Keratinocyte (primary cell): ENCODE results near the gene ARL6IP4. TPM values are rescaled to one million over a fixed set of nuclear protein-coding genes. Genes with fewer than 3 reads are reported as not detected.

Source experiments
- DNase-seq: peaks from one replicate; pipeline ENCODE4 v3.0.0-alpha.2; 2011; ENCODE audit warnings: low read depth, missing footprints, low spot score
- FAIRE-seq: peaks from 2 replicates; lab custom pipeline; 2011; peaks lifted over from hg19 to GRCh38; lab: Jason Lieb, UNC
- H2AFZ ChIP-seq: 2 replicates; pipeline ENCODE4 v1.6.0; 2012; ENCODE audit warnings: low read length, control low read depth, inconsistent platforms; ENCODE audit not compliant: control insufficient read depth
- H3K27ac ChIP-seq: 2 replicates; pipeline ENCODE4 v1.5.1; 2011; ENCODE audit warnings: low read length; ENCODE audit not compliant: control insufficient read depth, insufficient read depth
- H3K27me3 ChIP-seq: 3 replicates; pipeline ENCODE4 v1.6.0; 2011; ENCODE audit warnings: low read length; ENCODE audit not compliant: control insufficient read depth, insufficient read depth; ENCODE audit errors: extremely low read depth
- H3K36me3 ChIP-seq, 2 experiments: 2 replicates in 1 of 2; 3 replicates in 1 of 2; pipeline ENCODE4 v1.5.1; 2011; ENCODE audit warnings: low read length in 2 of 2, mild to moderate bottlenecking in 1 of 2; ENCODE audit not compliant: control insufficient read depth in 2 of 2, insufficient read depth in 2 of 2; ENCODE audit errors: extremely low read depth in 1 of 2
- H3K4me1 ChIP-seq: 3 replicates; pipeline ENCODE4 v1.5.1; 2011; ENCODE audit warnings: low read length; ENCODE audit not compliant: control insufficient read depth, insufficient read depth; ENCODE audit errors: extremely low read depth
- H3K4me2 ChIP-seq: 3 replicates; pipeline ENCODE4 v1.6.0; 2011; ENCODE audit warnings: low read depth, low read length; ENCODE audit not compliant: control insufficient read depth, insufficient read depth; ENCODE audit errors: extremely low read depth
- H3K4me3 ChIP-seq, 3 experiments: fragments of 200-600 bp in 1 of 3; sonication (generic) in 1 of 3; 2 replicates in 2 of 3; 3 replicates in 1 of 3; pipeline ENCODE4 v1.5.1; 2011 to 2016; ENCODE audit warnings: low read length in 3 of 3, mild to moderate bottlenecking in 3 of 3, control low read depth in 2 of 3, inconsistent platforms in 1 of 3, low read depth in 1 of 3, mixed read lengths in 1 of 3, mixed run types in 1 of 3, moderate library complexity in 1 of 3; ENCODE audit not compliant: control insufficient read depth in 2 of 3, insufficient read depth in 2 of 3; ENCODE audit errors: extremely low read depth in 1 of 3
- H3K79me2 ChIP-seq: 2 replicates; pipeline ENCODE4 v1.6.0; 2012; ENCODE audit warnings: low read length; ENCODE audit not compliant: control insufficient read depth, insufficient read depth
- H3K9ac ChIP-seq: 3 replicates; pipeline ENCODE4 v1.6.0; 2011; ENCODE audit warnings: low read length; ENCODE audit not compliant: control insufficient read depth, insufficient read depth; ENCODE audit errors: extremely low read depth
- H3K9me1 ChIP-seq: 3 replicates; pipeline ENCODE4 v1.6.0; 2011; ENCODE audit warnings: low read length; ENCODE audit not compliant: control insufficient read depth, insufficient read depth; ENCODE audit errors: extremely low read depth
- H3K9me3 ChIP-seq: 2 replicates; pipeline ENCODE4 v1.5.1; 2012; ENCODE audit warnings: low read depth, low read length; ENCODE audit not compliant: control insufficient read depth
- H4K20me1 ChIP-seq: 3 replicates; pipeline ENCODE4 v1.6.0; 2011; ENCODE audit warnings: low read length; ENCODE audit not compliant: control insufficient read depth, insufficient read depth; ENCODE audit errors: extremely low read depth
- CTCF ChIP-seq, 3 experiments: IDR thresholded peaks in 1 of 3; conservative IDR thresholded peaks in 1 of 3; optimal IDR thresholded peaks in 1 of 3; 2 replicates in 2 of 3; 3 replicates in 1 of 3; pipeline versions ENCODE3 to v1.5.1; 2011; ENCODE audit warnings: low read length in 3 of 3, mild to moderate bottlenecking in 3 of 3, moderate library complexity in 2 of 3, control low read depth in 1 of 3, inconsistent platforms in 1 of 3; ENCODE audit not compliant: insufficient read depth in 2 of 3; ENCODE audit errors: extremely low read depth in 1 of 3
- EZH2 ChIP-seq: IDR thresholded peaks from one replicate; pipeline ENCODE4 v1.6.1; 2012; ENCODE audit warnings: inconsistent platforms, mild to moderate bottlenecking, low read length, moderate library complexity
- dilution Hi-C: fragments of 300-500 bp; cut with MboI; formaldehyde crosslinking; loops from one replicate; pipeline ENCODE4 v1.7.0; 2020; ENCODE audit warnings: low sequenced_read_pairs; ENCODE audit not compliant: extremely low pct_ligation_motif_present
- polyA plus RNA-seq, 5 experiments: library from polyadenylated mRNA; depleted of rRNA in 3 of 5; stranded (reverse) in 3 of 5; stranded (forward) in 1 of 5; unstranded in 1 of 5; fragments of >200 nt; gene quantifications; 1 replicate in 1 of 5; 2 replicates in 3 of 5; 3 replicates in 1 of 5; pipeline versions ENCODE4 v1.2.1 to v1.2.3, GENCODE V29; 2011 to 2012; ENCODE audit warnings: missing spikeins in 2 of 5, low read depth in 1 of 5, low replicate concordance in 1 of 5

Gene ARL6IP4
- polyA plus RNA-seq, 1 donor (not counting 4 experiments of a cell fraction or from before 2014, with no cell fraction given) = 144 TPM

GRCh38 chr12:122990961-122991622 is 10.6 kb downstream of the ARL6IP4 start:
- Histone ChIP-seq H3K79me2 (no peaks in the 10 kb centered on the region), H3K27me3 (no peaks in the 10 kb centered on the region), H3K27ac (no peak overlapping the region), H3K9ac (no peak overlapping the region), H4K20me1 (no peaks in the 10 kb centered on the region), H3K4me2 (no peak overlapping the region), H3K9me3 (no peaks in the 10 kb centered on the region), H3K4me3 (no peak overlapping the region), H3K9me1 (no peaks in the 10 kb centered on the region), H3K4me1 (no peaks in the 10 kb centered on the region), H2AFZ (no peak overlapping the region), H3K36me3 (peaks cover 3 to 6% of the 10 kb centered on the region in 2 experiments)
- FAIRE-seq (no peak), DNase-seq (no peak)
- TF ChIP-seq EZH2 (no peak), CTCF (optimal IDR thresholded peaks at IDR 0.05 in 1 of 3, IDR thresholded peaks at IDR 0.05 in 1 of 3, conservative IDR thresholded peaks at IDR 0.05 in 1 of 3; ENCODE audit: extremely low read depth in 1 of 3, insufficient read depth in 2 of 3, low read length in 3 of 3) (no peak)
- dilution Hi-C loops = no loop called here

- no peak overlapping the region for H3K27ac ChIP-seq
- DNase-seq (no peak), FAIRE-seq (no peak)
- H3K36me3 ChIP-seq = peaks cover 3% of the 10 kb centered on the region in 2 experiments
- no peaks in the 10 kb centered on the region for H3K9me1 ChIP-seq
- no peak overlapping the region for H3K4me2 ChIP-seq
- no peaks in the 10 kb centered on the region for H3K27me3 ChIP-seq
- no peaks in the 10 kb centered on the region for H3K4me1 ChIP-seq
- H3K9ac ChIP-seq = no peak overlapping the region
- no peaks in the 10 kb centered on the region for H3K9me3 ChIP-seq
- no peaks in the 10 kb centered on the region for H4K20me1 ChIP-seq
- dilution Hi-C loops = no loop called here
- no peaks in the 10 kb centered on the region for H3K79me2 ChIP-seq
- no peak overlapping the region for H3K4me3 ChIP-seq
- H2AFZ ChIP-seq = no peak overlapping the region
- TF ChIP-seq CTCF (optimal IDR thresholded peaks at IDR 0.05 in 1 of 3, IDR thresholded peaks at IDR 0.05 in 1 of 3, conservative IDR thresholded peaks at IDR 0.05 in 1 of 3; ENCODE audit: extremely low read depth in 1 of 3, insufficient read depth in 2 of 3, low read length in 3 of 3) (no peak), EZH2 (no peak)
Measured at GRCh38 chr12:122991623-122992275, 11.3 kb downstream of the ARL6IP4 start.
